GM04503 (cell line): ENCODE data around the gene PDGFRB.

Source experiments
- DNase-seq: peaks from one replicate; pipeline ENCODE4 v3.0.0-alpha.2; 2012; ENCODE audit warnings: low read depth

Gene PDGFRB

GRCh38 chr5:150065886-150066285 is 89.8 kb downstream of the PDGFRB start:
- no peak for DNase-seq

DNA sequence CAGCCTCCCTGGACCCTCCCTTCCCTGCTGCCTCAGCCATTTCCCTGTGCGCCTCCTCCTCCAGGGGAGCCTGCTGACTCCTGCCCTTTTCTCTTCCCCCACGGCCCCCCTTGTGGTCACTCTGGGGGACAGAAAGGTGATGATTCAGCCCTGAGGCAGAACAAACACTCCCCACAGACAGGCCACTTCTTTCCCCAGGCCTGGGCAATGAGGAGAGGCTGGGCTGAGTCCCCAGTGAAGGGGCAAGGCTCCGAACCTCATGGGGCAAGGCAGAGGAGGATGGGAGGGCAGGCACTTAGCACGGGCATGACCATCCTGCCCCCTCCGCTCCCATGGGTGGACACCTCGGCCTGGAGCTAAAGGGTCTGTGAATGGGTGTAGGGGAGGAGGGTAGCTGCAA is 90.3 kb downstream of the PDGFRB start:
- no peak for DNase-seq

DNA sequence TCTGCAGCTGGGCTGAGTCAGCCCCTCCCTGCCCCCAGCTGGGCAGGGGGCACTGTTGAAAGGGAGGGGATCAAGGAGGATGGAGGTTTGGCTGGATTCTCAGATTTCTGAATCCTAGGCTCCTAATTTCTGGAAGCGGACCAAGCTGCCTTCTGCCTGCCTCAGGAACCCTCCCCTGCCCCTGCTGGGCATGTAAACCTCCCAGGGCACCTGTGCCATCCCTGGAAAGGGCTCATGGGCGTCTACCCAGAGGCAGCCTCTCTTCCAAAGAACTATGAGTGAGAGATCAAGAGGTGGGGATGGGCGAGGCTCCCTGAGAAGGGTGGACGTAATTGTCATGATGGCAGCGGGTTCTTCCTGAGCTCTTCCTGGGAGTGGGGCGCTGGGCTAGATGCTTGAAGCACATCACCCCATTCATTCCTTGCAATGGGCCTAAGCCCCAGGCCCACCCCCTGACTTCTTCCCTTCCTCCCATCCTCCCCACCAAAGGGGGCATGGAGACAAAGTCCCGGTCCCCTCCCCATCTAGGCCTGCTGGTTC is 90.9 kb downstream of the PDGFRB start:
- DNase-seq = no peak
